ENCODE data around the gene MTNR1A. TPM values are rescaled to one million over a fixed set of nuclear protein-coding genes. Genes with fewer than 3 reads are reported as not detected.

MTNR1A gene
- total and polyA plus RNA-seq, 9 of the 15 experiments (the other 6 are each of a cell fraction or from before 2014, with no cell fraction given): 0.09 to 0.12 (median 0.10) TPM; not detected in 5

DNA sequence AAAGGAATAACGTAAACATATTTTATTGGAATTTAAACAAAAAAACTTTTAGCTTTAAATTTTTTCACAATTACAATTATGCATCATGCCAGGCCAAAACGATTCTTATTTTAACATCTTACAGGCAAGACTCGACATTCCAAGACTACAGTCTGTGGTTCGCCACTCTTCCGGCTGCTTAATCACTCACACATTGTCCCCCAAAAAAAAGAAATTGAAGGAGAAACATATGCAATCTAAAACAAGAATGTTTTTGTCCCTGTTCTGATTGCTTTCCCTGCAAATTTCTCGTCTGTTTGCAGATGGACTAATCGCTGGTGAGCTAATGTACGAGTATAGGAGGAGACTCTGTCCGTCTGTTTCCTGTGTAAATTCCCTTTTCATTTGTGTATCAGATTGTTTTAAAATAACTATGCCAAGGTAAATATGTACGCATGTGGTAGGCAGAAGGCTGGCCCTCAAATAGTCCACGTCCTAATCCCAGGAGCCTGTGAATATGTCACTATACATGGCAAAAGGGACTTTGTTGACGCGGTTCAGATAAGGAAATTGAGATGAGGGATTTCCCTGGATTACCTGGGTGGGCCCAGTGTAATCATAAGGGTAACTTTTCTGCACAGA lies 37.7 kb upstream of the MTNR1A start:
- Histone ChIP-seq H3K9me1 (ENCODE audit: control insufficient read depth, insufficient read depth, low read length) (no peaks in the 10 kb centered on the region), H3K36me3 (ENCODE audit: control insufficient read depth, insufficient read depth, low read length) (peaks cover 22% of the 10 kb centered on the region), H3K27me3 (ENCODE audit: control insufficient read depth in 2 of 2, insufficient read depth in 2 of 2, low read length in 2 of 2) (no peaks in the 10 kb centered on the region), H3K4me3 (no peak overlapping the region), H3K79me2 (ENCODE audit: control insufficient read depth, insufficient read depth, low read length) (no peaks in the 10 kb centered on the region), H3K9ac (ENCODE audit: insufficient read depth in 1 of 2, low read depth in 2 of 2, low read length in 2 of 2) (no peak overlapping the region), H2AFZ (ENCODE audit: low read depth, low read length) (no peak overlapping the region), H3K27ac (ENCODE audit: extremely low read depth, low read depth, low read length) (no peak overlapping the region), H4K20me1 (replicated peaks; ENCODE audit: control insufficient read depth, insufficient read depth, low read length) (no peaks in the 10 kb centered on the region), H3K4me2 (ENCODE audit: insufficient read depth, low read length) (no peak overlapping the region), H3K9me3 (replicated peaks; ENCODE audit: control insufficient read depth, insufficient read depth, low read depth, low read length) (no peaks in the 10 kb centered on the region), H3K4me1 (replicated peaks in 1 of 2; ENCODE audit: control insufficient read depth in 2 of 2, insufficient read depth in 2 of 2, low read length in 2 of 2) (no peaks in the 10 kb centered on the region)
- in situ Hi-C loops (cut with MboI) (loop anchor here (10.0 kb wide), 1 partner anchor 298 kb away; no protein-coding TSS in a partner anchor), intact Hi-C loops (cut with micrococcal nuclease) (no loop called here)
- CTCF ChIA-PET (ENCODE audit: low intra/inter-chr PET ratio): no interaction called here
- POLR2A ChIA-PET: interaction anchor here (0.6 to 0.8 kb wide), 2 partner anchors 23 to 500 kb away, joined by 3 read pairs; no protein-coding TSS in a partner anchor
- 59% methylated on average over 13 of the region's 13 CpGs for WGBS (ENCODE audit: insufficient coverage, low coverage, missing lambda C conversion rate)
- FAIRE-seq (no peak), DNase-seq (ENCODE audit: extremely low read depth in 1 of 4, low spot score in 3 of 4) (no peak), ATAC-seq (no peak)
- no TSS peak for BruUV-seq (replicated peaks)
- TF ChIP-seq TAF1 (IDR thresholded peaks at IDR 0.05; ENCODE audit: control insufficient read depth, extremely low read depth, insufficient read depth, low read length, severe bottlenecking) (no peak), POLR2A (conservative IDR thresholded peaks at IDR 0.05) (no peak), GTF2F1 (IDR thresholded peaks at IDR 0.05; ENCODE audit: low read depth, low read length) (no peak), ZNF197 (CRISPR knock-in tag; IDR thresholded peaks at IDR 0.05; ENCODE audit: low read depth) (no peak), VEZF1 (CRISPR knock-in tag; IDR thresholded peaks at IDR 0.05) (no peak), TAL1 (IDR thresholded peaks at IDR 0.05) (no peak), ZNF23 (CRISPR knock-in tag; IDR thresholded peaks at IDR 0.05) (no peak), SPI1 (IDR thresholded peaks at IDR 0.05; ENCODE audit: borderline replicate concordance, low read depth, low read length) (no peak), RBM39 (optimal IDR thresholded peaks at IDR 0.05; ENCODE audit: low read depth, low read length) (no peak), ZSCAN29 (IDR thresholded peaks at IDR 0.05) (no peak), ZNF24 (IDR thresholded peaks at IDR 0.05) (no peak)
- TF ChIP-seq, protein P1, sequence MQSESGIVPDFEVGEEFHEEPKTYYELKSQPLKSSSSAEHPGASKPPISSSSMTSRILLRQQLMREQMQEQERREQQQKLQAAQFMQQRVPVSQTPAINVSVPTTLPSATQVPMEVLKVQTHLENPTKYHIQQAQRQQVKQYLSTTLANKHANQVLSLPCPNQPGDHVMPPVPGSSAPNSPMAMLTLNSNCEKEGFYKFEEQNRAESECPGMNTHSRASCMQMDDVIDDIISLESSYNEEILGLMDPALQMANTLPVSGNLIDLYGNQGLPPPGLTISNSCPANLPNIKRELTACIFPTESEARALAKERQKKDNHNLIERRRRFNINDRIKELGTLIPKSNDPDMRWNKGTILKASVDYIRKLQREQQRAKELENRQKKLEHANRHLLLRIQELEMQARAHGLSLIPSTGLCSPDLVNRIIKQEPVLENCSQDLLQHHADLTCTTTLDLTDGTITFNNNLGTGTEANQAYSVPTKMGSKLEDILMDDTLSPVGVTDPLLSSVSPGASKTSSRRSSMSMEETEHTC (IDR thresholded peaks at IDR 0.05): no peak
